HG02642 (cell line): ENCODE results near the gene RPS19BP1.
"Not testable (repeated sequence)": the region's sequence is repeated elsewhere in the genome, so short reads cannot be mapped to it uniquely, and the experiment has no call there.

Experiments used
- ATAC-seq: cut with Tn5 transposase; IDR thresholded peaks from one replicate; pipeline ENCODE4 v1.9.1; 2021; ENCODE audit warnings: mild to moderate bottlenecking; ENCODE audit not compliant: unreplicated experiment, poor library complexity

The RPS19BP1 gene

GRCh38 chr22:39515266-39516050, 17.1 kb downstream of the RPS19BP1 start:
- no peak for ATAC-seq

- ATAC-seq, result no peak
Observed at GRCh38 chr22:39514373-39514973, 18.1 kb downstream of the RPS19BP1 start.

GRCh38 chr22:39513791-39514190, 18.8 kb downstream of the RPS19BP1 start:
- ATAC-seq, result no peak

GRCh38 chr22:39512026-39512425, 20.5 kb downstream of the RPS19BP1 start:
- no peak for ATAC-seq

GRCh38 chr22:39511226-39511625, 21.3 kb downstream of the RPS19BP1 start:
- ATAC-seq, result no peak

GRCh38 chr22:39510529-39511149, 21.9 kb downstream of the RPS19BP1 start:
- no peak for ATAC-seq

GRCh38 chr22:39508393-39508792, 24.2 kb downstream of the RPS19BP1 start:
- no peak for ATAC-seq

GRCh38 chr22:39507021-39507420, 25.5 kb downstream of the RPS19BP1 start:
- not testable (repeated sequence) for ATAC-seq

- no peak for ATAC-seq
Observed at GRCh38 chr22:39504071-39504470, 28.5 kb downstream of the RPS19BP1 start.

GRCh38 chr22:39503630-39504029, 28.9 kb downstream of the RPS19BP1 start:
- no peak for ATAC-seq

GRCh38 chr22:39502789-39503409, 29.6 kb downstream of the RPS19BP1 start:
- no peak for ATAC-seq

GRCh38 chr22:39502109-39502788, 30.3 kb downstream of the RPS19BP1 start, which contains the start of gene MIEF1:
Gene MIEF1 (plus strand): TSS chr22:39502290. CDS start chr22:39511295, 9,005 bp downstream.
- peak; percentile 87 for ATAC-seq

- no peak for ATAC-seq
Observed at GRCh38 chr22:39501644-39502108, 30.9 kb downstream of the RPS19BP1 start.

- no peak for ATAC-seq
Observed at GRCh38 chr22:39500101-39500500, 32.4 kb downstream of the RPS19BP1 start.

- no peak for ATAC-seq
Observed at GRCh38 chr22:39498802-39499201, 33.7 kb downstream of the RPS19BP1 start.

- ATAC-seq, result no peak
Observed at GRCh38 chr22:39498368-39498767, 34.2 kb downstream of the RPS19BP1 start.

GRCh38 chr22:39497429-39497828, 35.1 kb downstream of the RPS19BP1 start:
- no peak for ATAC-seq

GRCh38 chr22:39496131-39496838, 36.3 kb downstream of the RPS19BP1 start:
- peak; percentile 49 for ATAC-seq

- ATAC-seq, result no peak
Observed at GRCh38 chr22:39494471-39495120, 38.0 kb downstream of the RPS19BP1 start.
